Fibroblast of the aortic adventitia (primary cell): Measurements from ENCODE around the gene ALB. TPM values are rescaled to one million over a fixed set of nuclear protein-coding genes. Genes with fewer than 3 reads are reported as not detected.

Source experiments
- DNase-seq: peaks from one replicate; pipeline ENCODE4 v3.0.0-alpha.2; 2010; ENCODE audit warnings: low read depth
- H3K4me3 ChIP-seq: 2 replicates; pipeline ENCODE4 v1.5.1; 2011; ENCODE audit warnings: low read depth, mild to moderate bottlenecking, control low read depth, low read length, moderate library complexity
- CTCF ChIP-seq: IDR thresholded peaks from 2 replicates; pipeline ENCODE4 v1.5.1; 2011; ENCODE audit warnings: mild to moderate bottlenecking, low read length, control low read depth, inconsistent platforms; ENCODE audit not compliant: insufficient read depth
- total RNA-seq: library from RNA; depleted of rRNA; stranded (reverse); fragments of >200 nt; gene quantifications from 2 replicates; pipeline ENCODE4 v1.2.3, GENCODE V29; 2012; ENCODE audit warnings: low replicate concordance

Gene ALB
- total RNA-seq, 1 donor = not detected

- H3K4me3 ChIP-seq = no peak overlapping the region
- DNase-seq = no peak
Observed at GRCh38 chr4:73396304-73396703, 7.8 kb upstream of the ALB start.

GRCh38 chr4:73396993-73397972, 6.8 kb upstream of the ALB start:
- no peak for DNase-seq
- TF ChIP-seq CTCF = no peak
- no peak overlapping the region for H3K4me3 ChIP-seq

More at GRCh38 chr4:73396304-73396703, 7.8 kb upstream of the ALB start:
- TF ChIP-seq CTCF = no peak

- H3K4me3 ChIP-seq = no peak overlapping the region
- DNase-seq = no peak
- no peak for TF ChIP-seq CTCF
Observed at GRCh38 chr4:73401412-73401811, 2.7 kb upstream of the ALB start.

- no peak overlapping the region for H3K4me3 ChIP-seq
- no peak for DNase-seq
- no peak for TF ChIP-seq CTCF
Observed at GRCh38 chr4:73404457-73404856, 370 bp downstream of the ALB start.

GRCh38 chr4:73405138-73405537, 1.1 kb downstream of the ALB start:
- DNase-seq = no peak
- TF ChIP-seq CTCF = no peak
- H3K4me3 ChIP-seq = no peak overlapping the region

- no peak for DNase-seq
- H3K4me3 ChIP-seq = no peak overlapping the region
- no peak for TF ChIP-seq CTCF
Observed at GRCh38 chr4:73406548-73406875, 2.4 kb downstream of the ALB start.
